Transverse colon (tissue), 3 donors: ENCODE data around the gene ELP6.

Source experiments
- POLR2A ChIP-seq: fragments of 450-650 bp; IDR thresholded peaks from one replicate; pipeline ENCODE4 v1.6.1; 2016; ENCODE audit warnings: antibody characterized with exemption, mild to moderate bottlenecking, moderate library complexity
- POLR2AphosphoS5 ChIP-seq, 3 donors: sonication (generic); formaldehyde crosslinking; IDR thresholded peaks; one replicate each; pipeline ENCODE4 v1.6.1; 2016; ENCODE audit warnings: antibody characterized with exemption in 3 of 3

DNA sequence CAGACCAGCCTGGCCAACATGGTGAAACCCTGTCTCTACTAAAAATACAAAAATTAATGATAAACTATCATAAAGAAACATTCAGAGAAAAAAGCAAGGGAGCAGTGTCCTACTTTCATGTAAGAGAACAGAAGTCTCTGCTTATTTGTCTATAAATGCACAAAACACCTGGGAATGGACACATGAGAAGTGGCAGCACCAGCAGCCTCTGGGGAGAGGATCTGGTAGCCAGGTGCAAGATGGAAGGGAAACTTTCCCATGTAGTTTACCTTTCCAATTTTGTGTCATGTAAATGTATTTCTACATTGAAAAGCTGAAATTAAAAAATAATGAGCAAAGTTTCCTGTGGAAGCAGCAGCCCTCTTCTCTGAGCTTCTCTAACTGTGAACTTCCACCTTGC, 56.5 kb downstream of the ELP6 start:
- TF ChIP-seq POLR2A = no peak
- no peak for TF ChIP-seq POLR2AphosphoS5 (IDR thresholded peaks at IDR 0.05)
